ENCODE measurements around the gene PRKCE. TPM values are rescaled to one million over a fixed set of nuclear protein-coding genes. Genes with fewer than 3 reads are reported as not detected.

PRKCE gene
- total and polyA plus RNA-seq, 2 experiments from 2014 or later = 0.94 to 1.2 TPM

GRCh38 chr2:45806563-45807358 lies 155.3 kb downstream of the PRKCE start:
- no peak overlapping the region for H3K4me2 ChIP-seq
- no peaks in the 10 kb centered on the region for H3K9me2 ChIP-seq (ENCODE audit: insufficient read depth)
- Mint-ChIP-seq H3K9me3 (no peaks in the 10 kb centered on the region; the same call in 2 of the 3 replicates), H3K4me1 (peaks cover 6% of the 10 kb centered on the region; the same call in 2 of the 3 replicates), H3K27me3 (ENCODE audit: insufficient read depth, low read depth, poor library complexity) (no peaks in the 10 kb centered on the region), H3K27ac (no peak overlapping the region), H3K4me3 (no peak overlapping the region), H3K36me3 (ENCODE audit: low read depth) (no peaks in the 10 kb centered on the region)
- no peaks in the 10 kb centered on the region for H4K20me1 ChIP-seq (replicated peaks; ENCODE audit: insufficient read depth)
- ATAC-seq = no peak
- H3K36me3 ChIP-seq (ENCODE audit: insufficient read depth) = no peaks in the 10 kb centered on the region
- H3K27ac ChIP-seq (ENCODE audit: low read depth) = no peak overlapping the region
- H3K79me2 ChIP-seq (replicated peaks; ENCODE audit: insufficient read depth) = no peaks in the 10 kb centered on the region
- no peak overlapping the region for H2AFZ ChIP-seq
- no peaks in the 10 kb centered on the region for H3K4me1 ChIP-seq (ENCODE audit: insufficient read depth)
- DNase-seq (ENCODE audit: low spot score) = no peak
- H3K4me3 ChIP-seq = no peak overlapping the region
- H3K27me3 ChIP-seq (ENCODE audit: insufficient read depth) = no peaks in the 10 kb centered on the region
- TF ChIP-seq CTCF (conservative IDR thresholded peaks at IDR 0.05; ENCODE audit: low read depth in 2 of 2) (no peak), ZNF462 (CRISPR knock-in tag; IDR thresholded peaks at IDR 0.05) (no peak), CREB1 (CRISPR knock-in tag; IDR thresholded peaks at IDR 0.05; ENCODE audit: low read depth) (no peak), ZNF331 (CRISPR knock-in tag; IDR thresholded peaks at IDR 0.05; ENCODE audit: low read depth) (no peak), ZNF114 (CRISPR knock-in tag; IDR thresholded peaks at IDR 0.05) (no peak), NANOG (IDR thresholded peaks at IDR 0.05; ENCODE audit: borderline replicate concordance) (no peak), EZH2 (IDR thresholded peaks at IDR 0.05; ENCODE audit: low read depth, unreplicated experiment) (no peak), ETS1 (IDR thresholded peaks at IDR 0.05) (no peak), REST (IDR thresholded peaks at IDR 0.05; ENCODE audit: unreplicated experiment) (no peak), STAT1 (IDR thresholded peaks at IDR 0.05; ENCODE audit: unreplicated experiment) (no peak), POLR2AphosphoS5 (IDR thresholded peaks at IDR 0.05; ENCODE audit: low read depth) (no peak), JUNB (IDR thresholded peaks at IDR 0.05; ENCODE audit: unreplicated experiment) (no peak), EZH2phosphoT487 (IDR thresholded peaks at IDR 0.05; ENCODE audit: unreplicated experiment) (no peak)
- H3F3A ChIP-seq (replicated peaks; ENCODE audit: low read depth) = no peaks in the 10 kb centered on the region
